HFFc6 (cell line): ENCODE results near the gene GAA. TPM values are rescaled to one million over a fixed set of nuclear protein-coding genes. Genes with fewer than 3 reads are reported as not detected.

Experiments
- DNase-seq: peaks from one replicate; pipeline ENCODE4 v3.0.0-alpha.2; 2018
- H3K27ac Mint-ChIP-seq: 2 replicates; pipeline ENCODE4 v1.8.0; 2020; ENCODE audit warnings: mild to moderate bottlenecking, mixed read lengths
- H3K27me3 Mint-ChIP-seq: 2 replicates; pipeline ENCODE4 v1.8.0; 2021; ENCODE audit warnings: mild to moderate bottlenecking, moderate library complexity, mixed read lengths; ENCODE audit not compliant: insufficient read depth
- H3K36me3 Mint-ChIP-seq: 2 replicates; pipeline ENCODE4 v1.8.0; 2021; ENCODE audit warnings: low read depth, mixed read lengths
- H3K4me1 Mint-ChIP-seq: 2 replicates; pipeline ENCODE4 v1.8.0; 2020; ENCODE audit warnings: low read depth, mixed read lengths
- H3K4me3 Mint-ChIP-seq: 2 replicates; pipeline ENCODE4 v1.8.0; 2020; ENCODE audit warnings: mild to moderate bottlenecking, moderate library complexity, mixed read lengths
- H3K9me3 Mint-ChIP-seq: 2 replicates; pipeline ENCODE4 v1.8.0; 2020; ENCODE audit warnings: mild to moderate bottlenecking, mixed read lengths
- total RNA-seq, 6 experiments: library from RNA; stranded (reverse); fragmentation: NEBNext Ultra II Directional; extraction: Animal tissue kit (Norgen Biotek cat#: 25700); gene quantifications; 2 replicates in 1 of 6; 3 replicates in 5 of 6; pipeline ENCODE4 v1.2.3, GENCODE V29; 2021
- TF ChIP-seq, protein P1 (sequence below): fragments of 200-600 bp; sonication (generic); IDR thresholded peaks from 2 replicates; pipeline ENCODE4 v1.5.0; 2021; ENCODE audit warnings: antibody characterized with exemption, mild to moderate bottlenecking

Gene GAA
- total RNA-seq, 6 experiments from 2014 or later: 17.4 to 34.1 (median 18.6) TPM

DNA sequence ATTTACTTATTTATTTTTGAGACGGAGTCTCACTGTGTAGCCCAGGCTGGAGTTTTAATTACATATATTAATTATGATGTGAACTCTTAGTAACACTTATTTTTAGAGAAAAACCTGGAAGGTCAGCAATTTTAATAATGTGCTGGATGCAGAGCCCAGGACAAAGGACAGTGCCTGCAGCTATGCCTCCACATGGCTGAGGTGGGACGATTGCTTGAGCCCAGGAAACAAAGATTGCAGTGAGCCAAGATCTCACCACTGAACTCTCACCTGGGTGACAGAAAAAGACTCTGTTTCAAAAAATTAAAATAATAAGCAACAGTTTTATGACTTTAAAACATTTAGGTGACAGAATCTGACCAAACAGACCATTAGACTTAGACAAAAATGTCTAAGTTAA lies 57.5 kb downstream of the GAA start:
- no peaks in the 10 kb centered on the region for H3K4me1 Mint-ChIP-seq
- H3K9me3 Mint-ChIP-seq: peaks cover 12% of the 10 kb centered on the region
- H3K36me3 Mint-ChIP-seq: peaks cover 7% of the 10 kb centered on the region
- no peak overlapping the region for H3K27ac Mint-ChIP-seq
- H3K4me3 Mint-ChIP-seq: no peak overlapping the region
- DNase-seq: no peak
- H3K27me3 Mint-ChIP-seq: peaks cover 8% of the 10 kb centered on the region
- TF ChIP-seq, protein P1, sequence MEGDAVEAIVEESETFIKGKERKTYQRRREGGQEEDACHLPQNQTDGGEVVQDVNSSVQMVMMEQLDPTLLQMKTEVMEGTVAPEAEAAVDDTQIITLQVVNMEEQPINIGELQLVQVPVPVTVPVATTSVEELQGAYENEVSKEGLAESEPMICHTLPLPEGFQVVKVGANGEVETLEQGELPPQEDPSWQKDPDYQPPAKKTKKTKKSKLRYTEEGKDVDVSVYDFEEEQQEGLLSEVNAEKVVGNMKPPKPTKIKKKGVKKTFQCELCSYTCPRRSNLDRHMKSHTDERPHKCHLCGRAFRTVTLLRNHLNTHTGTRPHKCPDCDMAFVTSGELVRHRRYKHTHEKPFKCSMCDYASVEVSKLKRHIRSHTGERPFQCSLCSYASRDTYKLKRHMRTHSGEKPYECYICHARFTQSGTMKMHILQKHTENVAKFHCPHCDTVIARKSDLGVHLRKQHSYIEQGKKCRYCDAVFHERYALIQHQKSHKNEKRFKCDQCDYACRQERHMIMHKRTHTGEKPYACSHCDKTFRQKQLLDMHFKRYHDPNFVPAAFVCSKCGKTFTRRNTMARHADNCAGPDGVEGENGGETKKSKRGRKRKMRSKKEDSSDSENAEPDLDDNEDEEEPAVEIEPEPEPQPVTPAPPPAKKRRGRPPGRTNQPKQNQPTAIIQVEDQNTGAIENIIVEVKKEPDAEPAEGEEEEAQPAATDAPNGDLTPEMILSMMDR: no peak

GRCh38 chr17:80160536-80160935 lies 59.2 kb downstream of the GAA start:
- no peak for DNase-seq
- no peaks in the 10 kb centered on the region for H3K4me1 Mint-ChIP-seq
- H3K27ac Mint-ChIP-seq: no peak overlapping the region
- no peak overlapping the region for H3K4me3 Mint-ChIP-seq
- peaks cover 13% of the 10 kb centered on the region for H3K27me3 Mint-ChIP-seq
- H3K36me3 Mint-ChIP-seq: peaks cover 7% of the 10 kb centered on the region
- TF ChIP-seq, protein P1: no peak
- peaks cover 12% of the 10 kb centered on the region for H3K9me3 Mint-ChIP-seq

DNA sequence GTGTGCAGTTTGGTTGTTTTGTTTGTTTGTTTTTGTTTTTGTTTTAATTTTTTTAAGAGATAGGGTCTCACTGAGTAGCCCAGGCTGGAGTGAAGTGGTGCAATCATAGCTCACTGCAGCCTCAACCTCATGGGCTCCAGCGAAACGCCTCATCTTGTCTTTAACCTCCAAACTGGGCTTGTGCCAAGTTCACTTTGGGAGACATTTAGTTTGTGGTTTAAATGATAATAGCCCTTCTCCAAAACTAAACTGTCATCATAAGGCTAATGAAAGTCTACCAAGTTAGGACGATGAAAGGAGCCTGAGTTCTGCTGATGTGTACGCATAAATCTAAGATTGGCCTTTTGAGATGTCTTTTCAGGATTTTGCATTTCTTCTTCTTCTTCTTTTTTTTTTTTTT lies 62.0 kb downstream of the GAA start:
- TF ChIP-seq, protein P1: no peak
- no peak overlapping the region for H3K27ac Mint-ChIP-seq
- H3K36me3 Mint-ChIP-seq: no peaks in the 10 kb centered on the region
- no peaks in the 10 kb centered on the region for H3K9me3 Mint-ChIP-seq
- peaks cover 16% of the 10 kb centered on the region for H3K27me3 Mint-ChIP-seq
- H3K4me1 Mint-ChIP-seq: no peaks in the 10 kb centered on the region
- DNase-seq: no peak
- H3K4me3 Mint-ChIP-seq: no peak overlapping the region

DNA sequence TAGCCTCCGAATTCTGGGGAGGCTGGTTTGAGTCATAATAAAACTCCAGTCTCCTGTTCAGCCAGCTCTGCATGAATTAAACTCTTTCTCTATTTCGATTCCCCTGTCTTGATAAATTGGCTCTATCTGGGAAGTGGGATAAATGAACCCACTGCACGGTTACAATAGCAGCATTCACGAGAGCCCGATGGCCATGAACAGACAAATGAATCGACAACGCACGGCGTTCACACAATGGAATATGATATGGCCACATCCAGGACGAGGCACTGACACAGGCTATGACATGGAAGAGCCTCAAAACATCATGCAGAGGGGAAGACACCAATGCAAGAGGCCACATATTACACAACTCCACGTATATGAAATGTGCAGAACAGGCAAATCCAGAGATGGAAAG lies 62.8 kb downstream of the GAA start:
- TF ChIP-seq, protein P1: no peak
- no peaks in the 10 kb centered on the region for H3K4me1 Mint-ChIP-seq
- DNase-seq: no peak
- no peaks in the 10 kb centered on the region for H3K36me3 Mint-ChIP-seq
- H3K27ac Mint-ChIP-seq: no peak overlapping the region
- no peaks in the 10 kb centered on the region for H3K9me3 Mint-ChIP-seq
- peaks cover 20% of the 10 kb centered on the region for H3K27me3 Mint-ChIP-seq
- no peak overlapping the region for H3K4me3 Mint-ChIP-seq

- no peak overlapping the region for H3K4me3 Mint-ChIP-seq
- no peaks in the 10 kb centered on the region for H3K4me1 Mint-ChIP-seq
- TF ChIP-seq, protein P1: no peak
- H3K9me3 Mint-ChIP-seq: no peaks in the 10 kb centered on the region
- no peaks in the 10 kb centered on the region for H3K36me3 Mint-ChIP-seq
- peaks cover 22% of the 10 kb centered on the region for H3K27me3 Mint-ChIP-seq
- no peak for DNase-seq
- H3K27ac Mint-ChIP-seq: no peak overlapping the region
Measured at GRCh38 chr17:80166446-80166845, 65.1 kb downstream of the GAA start.

GRCh38 chr17:80168371-80168770 lies 67.0 kb downstream of the GAA start:
- no peak for DNase-seq
- TF ChIP-seq, protein P1: no peak
- H3K4me1 Mint-ChIP-seq: no peaks in the 10 kb centered on the region
- no peaks in the 10 kb centered on the region for H3K9me3 Mint-ChIP-seq
- H3K36me3 Mint-ChIP-seq: no peaks in the 10 kb centered on the region
- no peak overlapping the region for H3K4me3 Mint-ChIP-seq
- H3K27ac Mint-ChIP-seq: no peak overlapping the region
- peaks cover 22% of the 10 kb centered on the region for H3K27me3 Mint-ChIP-seq
